Measurements from ENCODE around the gene TUBGCP3. TPM values are rescaled to one million over a fixed set of nuclear protein-coding genes. Genes with fewer than 3 reads are reported as not detected.

The TUBGCP3 gene
- total RNA-seq, 6 donors from 2014 or later = 27.7 to 50.3 (median 34.9) TPM

GRCh38 chr13:112601371-112601770 lies 13.4 kb upstream of the TUBGCP3 start:
- TF ChIP-seq POLR2AphosphoS5 (IDR thresholded peaks at IDR 0.05) (no peak), POLR2A (IDR thresholded peaks at IDR 0.05) (no peak), CTCF (IDR thresholded peaks at IDR 0.05) (no peak), EP300 (IDR thresholded peaks at IDR 0.05) (no peak)
- no peaks in the 10 kb centered on the region for H3K9me3 ChIP-seq
- no peaks in the 10 kb centered on the region for H3K36me3 ChIP-seq
- no peak overlapping the region for H3K4me3 ChIP-seq
- H3K4me1 ChIP-seq = peaks cover 0 to 8% (median 2%) of the 10 kb centered on the region in 4 donors
- no peak overlapping the region for H3K27ac ChIP-seq
- WGBS, 2 donors = 84 to 87% methylated on average over 14 of the region's 14 CpGs
- no peaks in the 10 kb centered on the region for H3K27me3 ChIP-seq
- DNase-seq = no peak
- ATAC-seq (ENCODE audit: low FRiP score in 2 of 2) = no peak

- DNase-seq (no peak), ATAC-seq (ENCODE audit: low FRiP score in 2 of 2) (no peak)
- Histone ChIP-seq H3K27ac (no peak overlapping the region), H3K4me1 (no peaks in the 10 kb centered on the region), H3K27me3 (no peaks in the 10 kb centered on the region), H3K36me3 (no peaks in the 10 kb centered on the region), H3K4me3 (no peak overlapping the region), H3K9me3 (no peaks in the 10 kb centered on the region)
- no peak for TF ChIP-seq POLR2A (IDR thresholded peaks at IDR 0.05)
- TF ChIP-seq CTCF (IDR thresholded peaks at IDR 0.05) = no peak
- no peak for TF ChIP-seq POLR2AphosphoS5 (IDR thresholded peaks at IDR 0.05)
- TF ChIP-seq EP300 (IDR thresholded peaks at IDR 0.05) = no peak
- WGBS, 2 donors = 58 to 74% methylated on average over 2 of the region's 2 CpGs
These were observed 8.3 kb upstream of the TUBGCP3 start for GRCh38 chr13:112596235-112596634.

GRCh38 chr13:112592647-112593046 lies 4.7 kb upstream of the TUBGCP3 start:
- peak in 1 of 2 donors; percentile 7 for DNase-seq
- ATAC-seq (ENCODE audit: low FRiP score in 2 of 2) = no peak
- H3K4me3 ChIP-seq = no peak overlapping the region
- no peaks in the 10 kb centered on the region for H3K27me3 ChIP-seq
- no peaks in the 10 kb centered on the region for H3K9me3 ChIP-seq
- peaks cover 4 to 8% (median 7%) of the 10 kb centered on the region in 4 donors for H3K4me1 ChIP-seq
- H3K27ac ChIP-seq = no peak overlapping the region
- WGBS, 2 donors = 86 to 88% methylated on average over 7 of the region's 7 CpGs
- TF ChIP-seq POLR2AphosphoS5 (IDR thresholded peaks at IDR 0.05) (no peak), POLR2A (IDR thresholded peaks at IDR 0.05) (no peak), CTCF (IDR thresholded peaks at IDR 0.05) (no peak), EP300 (IDR thresholded peaks at IDR 0.05) (no peak)
- no peaks in the 10 kb centered on the region for H3K36me3 ChIP-seq

GRCh38 chr13:112592181-112592580 lies 4.2 kb upstream of the TUBGCP3 start:
- Histone ChIP-seq H3K27me3 (no peaks in the 10 kb centered on the region), H3K27ac (no peak overlapping the region), H3K36me3 (no peaks in the 10 kb centered on the region), H3K9me3 (no peaks in the 10 kb centered on the region), H3K4me1 (peaks cover 4 to 8% (median 7%) of the 10 kb centered on the region in 4 donors), H3K4me3 (no peak overlapping the region)
- ATAC-seq (ENCODE audit: low FRiP score in 2 of 2) (no peak), DNase-seq (peak in 1 of 2 donors; percentile 21)
- 94 to 95% methylated on average over 7 of the region's 7 CpGs for WGBS, 2 donors
- TF ChIP-seq POLR2A (IDR thresholded peaks at IDR 0.05) (no peak), EP300 (IDR thresholded peaks at IDR 0.05) (no peak), CTCF (IDR thresholded peaks at IDR 0.05) (no peak), POLR2AphosphoS5 (IDR thresholded peaks at IDR 0.05) (no peak)

Data from upper lobe of left lung (tissue), 6 donors.